Measurements from ENCODE around the gene PSMB10. TPM values are rescaled to one million over a fixed set of nuclear protein-coding genes. Genes with fewer than 3 reads are reported as not detected.

PSMB10 gene
- total and polyA plus RNA-seq, 2 of the 8 experiments (the other 6 are each of a cell fraction or from before 2014, with no cell fraction given) = 32.1 to 61.9 TPM

GRCh38 chr16:67975321-67976105 lies 38.9 kb upstream of the PSMB10 start:
- POLR2A ChIA-PET (ENCODE audit: partially characterized antibody) = interaction anchor here (0.8 to 1.4 kb wide), 2 partner anchors 30 to 109 kb away, joined by 3 to 5 read pairs; partner anchors contain the start of gene NFATC3
- FAIRE-seq = no peak
- TF ChIP-seq HDAC2 (IDR thresholded peaks at IDR 0.05; ENCODE audit: borderline replicate concordance in 1 of 2, low read depth in 2 of 2, low read length in 2 of 2) (no peak), EGR1 (IDR thresholded peaks at IDR 0.05; ENCODE audit: borderline replicate concordance, low read depth, low read length) (no peak), YY1 (IDR thresholded peaks at IDR 0.05; ENCODE audit: low read depth, low read length) (no peak), SP1 (IDR thresholded peaks at IDR 0.05; ENCODE audit: low read depth, low read length) (no peak), TEAD4 (IDR thresholded peaks at IDR 0.05; ENCODE audit: low read depth, low read length) (no peak), CREB1 (IDR thresholded peaks at IDR 0.05) (no peak), SIRT6 (IDR thresholded peaks at IDR 0.05; ENCODE audit: low read length) (no peak), KDM4A (IDR thresholded peaks at IDR 0.05; ENCODE audit: low read depth, low read length, severe bottlenecking) (no peak), EZH2 (IDR thresholded peaks at IDR 0.05; ENCODE audit: low read depth, low read length, severe bottlenecking) (no peak), CBX8 (IDR thresholded peaks at IDR 0.05; ENCODE audit: borderline replicate concordance, low read depth, low read length) (no peak), HDAC6 (IDR thresholded peaks at IDR 0.05; ENCODE audit: low read depth, low read length) (no peak), ASH2L (IDR thresholded peaks at IDR 0.05; ENCODE audit: low read length) (no peak), SRF (IDR thresholded peaks at IDR 0.05; ENCODE audit: low read depth, low read length) (no peak)

More at GRCh38 chr16:67975321-67976105, 38.9 kb upstream of the PSMB10 start:
- Histone ChIP-seq H4K20me1 (replicated peaks in 1 of 2; ENCODE audit: control insufficient read depth in 1 of 2, insufficient read depth in 2 of 2, low read length in 2 of 2) (no peaks in the 10 kb centered on the region), H3K23ac (ENCODE audit: insufficient read length) (no peak overlapping the region), H4K91ac (replicated peaks; ENCODE audit: insufficient read length, low read length) (no peak overlapping the region), H2AK5ac (ENCODE audit: low read depth, low read length) (no peak overlapping the region), H3K14ac (ENCODE audit: insufficient read length) (no peak overlapping the region), H3K79me1 (ENCODE audit: low read depth, low read length) (no peaks in the 10 kb centered on the region), H3K9me3 (ENCODE audit: insufficient read depth in 2 of 2, low read depth in 1 of 2, low read length in 1 of 2) (no peaks in the 10 kb centered on the region), H3K79me2 (ENCODE audit: control insufficient read depth in 1 of 2, insufficient read depth in 2 of 2, low read length in 2 of 2) (no peaks in the 10 kb centered on the region), H4K8ac (ENCODE audit: extremely low read depth, insufficient read depth, low read length) (no peak overlapping the region), H3K4ac (replicated peaks; ENCODE audit: insufficient read length, low read depth, low read length) (no peak overlapping the region), H2BK120ac (replicated peaks; ENCODE audit: low read depth, low read length) (no peak overlapping the region), H3K4me3 (ENCODE audit: extremely low read depth in 1 of 4, insufficient read depth in 2 of 4, low read depth in 3 of 4, low read length in 4 of 4) (no peak overlapping the region), H3K23me2 (ENCODE audit: low read depth, low read length) (no peaks in the 10 kb centered on the region), H3K56ac (replicated peaks; ENCODE audit: insufficient read length, low read depth, low read length) (no peak overlapping the region), H2BK12ac (ENCODE audit: low read depth, low read length) (no peak overlapping the region), H4K5ac (ENCODE audit: insufficient read length, low read depth, low read length) (no peak overlapping the region), H2BK20ac (ENCODE audit: low read length) (no peak overlapping the region), H3K27me3 (replicated peaks in 1 of 4; ENCODE audit: control insufficient read depth in 3 of 4, extremely low read depth in 1 of 4, insufficient read depth in 3 of 4, low read length in 3 of 4) (no peaks in the 10 kb centered on the region; a peak in 1 of 7 replicates), H3K36me3 (ENCODE audit: control insufficient read depth in 2 of 4, insufficient read depth in 4 of 4, low read length in 3 of 4) (no peaks in the 10 kb centered on the region; a peak in 1 of 8 replicates), H2AFZ (ENCODE audit: low read length) (no peak overlapping the region), H3K4me2 (ENCODE audit: insufficient read depth in 1 of 2, low read depth in 2 of 2, low read length in 2 of 2) (no peak overlapping the region), H2BK15ac (ENCODE audit: low read length) (no peak overlapping the region), H3K4me1 (replicated peaks in 1 of 4; ENCODE audit: control insufficient read depth in 3 of 4, insufficient read depth in 4 of 4, low read length in 3 of 4) (peaks cover 0 to 4% (median 0%) of the 10 kb centered on the region in 4 experiments; a peak in 3 of 7 replicates), H2BK5ac (ENCODE audit: low read depth, low read length) (no peak overlapping the region), H3K27ac (ENCODE audit: low read depth, low read length) (no peak overlapping the region), H3K18ac (ENCODE audit: extremely low read depth, low read length) (no peak overlapping the region), H3K9ac (replicated peaks in 1 of 4; ENCODE audit: extremely low read depth in 1 of 4, low read depth in 3 of 4, low read length in 3 of 4) (no peak overlapping the region)
- CTCF ChIA-PET (ENCODE audit: partially characterized antibody) = interaction anchor here (0.9 to 2.7 kb wide), 4 partner anchors 8 to 305 kb away, joined by 3 to 10 read pairs (median 3); no protein-coding TSS in a partner anchor
- DNase-seq (ENCODE audit: low read depth in 1 of 2, low spot score in 2 of 2) = no peak
- 88% methylated on average over 14 of the region's 14 CpGs; no CpG with 5 or more reads in 1 of the 2 experiments for WGBS, 2 experiments (ENCODE audit: extremely low coverage in 1 of 2, insufficient coverage in 1 of 2, insufficient read length in 1 of 2, insufficient replicate concordance in 2 of 2, low coverage in 1 of 2, low lambda C conversion rate in 2 of 2, missing lambda C conversion rate in 1 of 2)

All from H1 (cell line).